Subcutaneous abdominal adipose tissue (tissue), 5 donors: ENCODE results near the gene EFCAB6.

Experiments
- H3K27ac ChIP-seq: one replicate; pipeline ENCODE4 v1.7.0; 2013; ENCODE audit warnings: low read depth, mild to moderate bottlenecking, inconsistent platforms, low read length, moderate library complexity
- H3K27me3 ChIP-seq, 5 donors: one replicate each; pipeline ENCODE4 v1.7.0; 2013; ENCODE audit warnings: low read length in 5 of 5, inconsistent platforms in 1 of 5; ENCODE audit not compliant: control insufficient read depth in 5 of 5, insufficient read depth in 4 of 5
- H3K36me3 ChIP-seq, 5 donors: one replicate each; pipeline ENCODE4 v1.7.0; 2013; ENCODE audit warnings: low read length in 5 of 5; ENCODE audit not compliant: control insufficient read depth in 5 of 5, insufficient read depth in 5 of 5
- H3K4me1 ChIP-seq, 5 donors: one replicate each; pipeline ENCODE4 v1.7.0; 2013; ENCODE audit warnings: low read length in 5 of 5, mild to moderate bottlenecking in 3 of 5, moderate library complexity in 1 of 5; ENCODE audit not compliant: control insufficient read depth in 5 of 5, insufficient read depth in 5 of 5
- H3K4me3 ChIP-seq, 5 donors: one replicate each; pipeline ENCODE4 v1.7.0; 2013; ENCODE audit warnings: low read length in 5 of 5, low read depth in 1 of 5
- H3K9ac ChIP-seq, 5 donors: one replicate each; pipeline ENCODE4 v1.7.0; 2013; ENCODE audit warnings: low read length in 5 of 5, mild to moderate bottlenecking in 4 of 5, moderate library complexity in 3 of 5
- H3K9me3 ChIP-seq, 5 donors: one replicate each; pipeline ENCODE4 v1.7.0; 2013; ENCODE audit warnings: low read length in 5 of 5; ENCODE audit not compliant: control insufficient read depth in 5 of 5
- donor health status: healthy.
- donor health status: healthy.
- donor health status: healthy.
- donor health status: healthy.
- donor health status: healthy.

The EFCAB6 gene

GRCh38 chr22:43635101-43635500, 177.0 kb downstream of the EFCAB6 start:
- Histone ChIP-seq H3K9ac (no peak overlapping the region), H3K36me3 (no peaks in the 10 kb centered on the region), H3K27me3 (peaks cover 0 to 3% (median 0%) of the 10 kb centered on the region in 5 donors), H3K4me1 (no peaks in the 10 kb centered on the region), H3K27ac (no peak overlapping the region), H3K9me3 (peaks cover 3 to 7% (median 7%) of the 10 kb centered on the region in 5 donors), H3K4me3 (no peak overlapping the region)

DNA sequence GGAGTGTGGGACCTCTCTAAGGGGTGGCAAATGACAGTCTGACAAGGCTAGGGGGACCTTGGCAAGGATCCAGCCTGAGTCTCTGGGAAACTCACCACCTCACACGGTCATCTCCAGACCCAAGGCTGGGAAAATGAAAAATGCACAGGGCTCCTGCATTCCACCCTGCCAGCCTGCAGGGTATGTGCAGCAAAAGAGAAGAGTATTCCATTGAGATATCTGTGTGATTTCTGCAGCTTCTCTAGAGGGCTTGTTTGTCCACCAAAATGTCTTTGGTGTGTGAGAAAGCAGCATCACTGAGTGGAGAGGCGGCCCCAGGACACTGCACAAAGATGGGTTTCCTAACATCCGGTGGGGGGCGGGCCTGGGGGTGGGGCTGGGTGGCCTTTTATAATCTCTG, 177.8 kb downstream of the EFCAB6 start:
- Histone ChIP-seq H3K36me3 (no peaks in the 10 kb centered on the region), H3K27ac (no peak overlapping the region), H3K9me3 (peaks cover under 1 to 4% (median 3%) of the 10 kb centered on the region in 5 donors), H3K9ac (no peak overlapping the region), H3K4me1 (no peaks in the 10 kb centered on the region), H3K27me3 (peaks cover 0 to 3% (median 0%) of the 10 kb centered on the region in 5 donors), H3K4me3 (no peak overlapping the region)

DNA sequence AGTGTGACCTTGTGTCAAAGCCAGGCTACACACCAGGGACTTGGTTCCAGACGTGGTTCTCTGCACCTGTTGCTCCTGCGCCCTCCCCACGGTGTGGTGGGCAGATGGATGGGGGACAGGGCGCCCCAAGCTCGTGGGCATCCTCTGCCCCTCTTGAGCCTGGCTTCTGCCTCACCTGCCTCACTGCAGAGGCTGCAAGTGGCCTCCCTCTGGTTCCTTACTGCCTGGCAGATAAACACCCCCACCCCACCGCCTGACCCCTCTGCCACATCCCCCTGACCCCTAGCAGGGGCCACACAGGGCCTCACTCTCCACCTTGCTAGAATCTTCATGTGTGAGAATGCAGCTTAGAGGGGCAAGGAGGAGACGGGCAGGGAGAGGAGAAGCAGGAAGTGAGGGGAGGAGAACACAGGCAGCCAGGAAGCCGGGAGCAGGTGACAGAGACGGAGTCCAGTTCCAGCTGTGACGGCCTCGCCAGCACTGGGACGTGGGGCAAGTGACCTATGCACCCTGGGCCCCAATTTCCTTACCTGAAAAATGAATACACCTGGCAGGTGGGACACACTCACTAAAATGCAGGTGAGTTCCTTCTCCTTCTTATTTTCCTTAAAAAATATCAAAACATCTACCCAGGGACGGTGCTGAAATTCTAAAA, 178.3 kb downstream of the EFCAB6 start:
- Histone ChIP-seq H3K27ac (no peak overlapping the region), H3K9me3 (no peaks in the 10 kb centered on the region), H3K4me1 (no peaks in the 10 kb centered on the region), H3K4me3 (no peak overlapping the region), H3K9ac (no peak overlapping the region), H3K27me3 (peaks cover 0 to 3% (median 0%) of the 10 kb centered on the region in 5 donors), H3K36me3 (no peaks in the 10 kb centered on the region)

- no peaks in the 10 kb centered on the region for H3K9me3 ChIP-seq
- H3K9ac ChIP-seq = no peak overlapping the region
- H3K27me3 ChIP-seq = peaks cover 0 to 3% (median 0%) of the 10 kb centered on the region in 5 donors
- no peak overlapping the region for H3K4me3 ChIP-seq
- H3K27ac ChIP-seq = no peak overlapping the region
- no peaks in the 10 kb centered on the region for H3K36me3 ChIP-seq
- H3K4me1 ChIP-seq = no peaks in the 10 kb centered on the region
Observed at GRCh38 chr22:43631846-43632245, 180.3 kb downstream of the EFCAB6 start.

GRCh38 chr22:43631201-43631600, 180.9 kb downstream of the EFCAB6 start:
- H3K4me1 ChIP-seq = no peaks in the 10 kb centered on the region
- H3K27ac ChIP-seq = no peak overlapping the region
- no peak overlapping the region for H3K4me3 ChIP-seq
- no peak overlapping the region for H3K9ac ChIP-seq
- H3K36me3 ChIP-seq = no peaks in the 10 kb centered on the region
- peaks cover 0 to 3% (median 0%) of the 10 kb centered on the region in 5 donors for H3K27me3 ChIP-seq
- no peaks in the 10 kb centered on the region for H3K9me3 ChIP-seq

GRCh38 chr22:43630451-43630850, 181.7 kb downstream of the EFCAB6 start:
- no peaks in the 10 kb centered on the region for H3K36me3 ChIP-seq
- no peaks in the 10 kb centered on the region for H3K4me1 ChIP-seq
- no peak overlapping the region for H3K4me3 ChIP-seq
- H3K9ac ChIP-seq = no peak overlapping the region
- no peak overlapping the region for H3K27ac ChIP-seq
- peaks cover 0 to 3% (median 0%) of the 10 kb centered on the region in 5 donors for H3K27me3 ChIP-seq
- no peaks in the 10 kb centered on the region for H3K9me3 ChIP-seq

- H3K27ac ChIP-seq = no peak overlapping the region
- no peaks in the 10 kb centered on the region for H3K36me3 ChIP-seq
- H3K4me3 ChIP-seq = no peak overlapping the region
- H3K27me3 ChIP-seq = no peaks in the 10 kb centered on the region
- no peaks in the 10 kb centered on the region for H3K4me1 ChIP-seq
- no peaks in the 10 kb centered on the region for H3K9me3 ChIP-seq
- H3K9ac ChIP-seq = no peak overlapping the region
Observed at GRCh38 chr22:43628250-43628649, 183.9 kb downstream of the EFCAB6 start.

- H3K27me3 ChIP-seq = no peaks in the 10 kb centered on the region
- H3K4me3 ChIP-seq = no peak overlapping the region
- no peak overlapping the region for H3K27ac ChIP-seq
- H3K36me3 ChIP-seq = no peaks in the 10 kb centered on the region
- H3K9me3 ChIP-seq = no peaks in the 10 kb centered on the region
- no peak overlapping the region for H3K9ac ChIP-seq
- H3K4me1 ChIP-seq = no peaks in the 10 kb centered on the region
Observed at GRCh38 chr22:43627485-43628213, 184.5 kb downstream of the EFCAB6 start.

- Histone ChIP-seq H3K4me1 (no peaks in the 10 kb centered on the region), H3K9me3 (no peaks in the 10 kb centered on the region), H3K4me3 (no peak overlapping the region), H3K9ac (no peak overlapping the region), H3K27ac (no peak overlapping the region), H3K27me3 (no peaks in the 10 kb centered on the region), H3K36me3 (no peaks in the 10 kb centered on the region)
Observed at GRCh38 chr22:43625242-43625641, 186.9 kb downstream of the EFCAB6 start.

GRCh38 chr22:43624144-43624998, 187.7 kb downstream of the EFCAB6 start:
- Histone ChIP-seq H3K4me3 (no peak overlapping the region), H3K9me3 (peaks cover 0 to 4% (median 0%) of the 10 kb centered on the region in 5 donors), H3K27me3 (no peaks in the 10 kb centered on the region), H3K36me3 (no peaks in the 10 kb centered on the region), H3K9ac (no peak overlapping the region), H3K27ac (no peak overlapping the region), H3K4me1 (no peaks in the 10 kb centered on the region)
